ENCODE measurements around the gene SLCO4C1.

The SLCO4C1 gene

DNA sequence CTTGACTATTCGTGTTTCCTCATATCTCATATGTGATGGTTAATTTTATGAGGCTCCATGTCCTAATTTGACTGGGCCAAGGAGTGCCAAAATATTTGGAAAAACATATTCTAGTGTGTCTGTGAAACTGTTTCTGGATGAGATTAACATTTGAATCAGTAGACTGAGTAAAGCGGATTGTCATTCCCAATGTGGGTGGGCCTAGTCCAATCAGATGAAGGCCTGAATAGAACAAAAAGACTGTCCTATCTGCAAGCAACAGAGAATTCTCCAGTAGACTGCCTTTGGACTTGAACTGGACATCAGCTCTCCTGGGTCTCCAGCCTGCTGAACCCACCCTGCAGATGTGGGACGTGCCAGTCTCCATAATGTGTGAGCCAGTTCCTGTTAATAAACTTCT is 13.5 kb upstream of the SLCO4C1 start:
- TF ChIP-seq, protein P1, sequence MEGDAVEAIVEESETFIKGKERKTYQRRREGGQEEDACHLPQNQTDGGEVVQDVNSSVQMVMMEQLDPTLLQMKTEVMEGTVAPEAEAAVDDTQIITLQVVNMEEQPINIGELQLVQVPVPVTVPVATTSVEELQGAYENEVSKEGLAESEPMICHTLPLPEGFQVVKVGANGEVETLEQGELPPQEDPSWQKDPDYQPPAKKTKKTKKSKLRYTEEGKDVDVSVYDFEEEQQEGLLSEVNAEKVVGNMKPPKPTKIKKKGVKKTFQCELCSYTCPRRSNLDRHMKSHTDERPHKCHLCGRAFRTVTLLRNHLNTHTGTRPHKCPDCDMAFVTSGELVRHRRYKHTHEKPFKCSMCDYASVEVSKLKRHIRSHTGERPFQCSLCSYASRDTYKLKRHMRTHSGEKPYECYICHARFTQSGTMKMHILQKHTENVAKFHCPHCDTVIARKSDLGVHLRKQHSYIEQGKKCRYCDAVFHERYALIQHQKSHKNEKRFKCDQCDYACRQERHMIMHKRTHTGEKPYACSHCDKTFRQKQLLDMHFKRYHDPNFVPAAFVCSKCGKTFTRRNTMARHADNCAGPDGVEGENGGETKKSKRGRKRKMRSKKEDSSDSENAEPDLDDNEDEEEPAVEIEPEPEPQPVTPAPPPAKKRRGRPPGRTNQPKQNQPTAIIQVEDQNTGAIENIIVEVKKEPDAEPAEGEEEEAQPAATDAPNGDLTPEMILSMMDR (IDR thresholded peaks at IDR 0.05; ENCODE audit: extremely low read depth, missing control alignments) = no peak
- no peak for DNase-seq (ENCODE audit: low spot score)

DNA sequence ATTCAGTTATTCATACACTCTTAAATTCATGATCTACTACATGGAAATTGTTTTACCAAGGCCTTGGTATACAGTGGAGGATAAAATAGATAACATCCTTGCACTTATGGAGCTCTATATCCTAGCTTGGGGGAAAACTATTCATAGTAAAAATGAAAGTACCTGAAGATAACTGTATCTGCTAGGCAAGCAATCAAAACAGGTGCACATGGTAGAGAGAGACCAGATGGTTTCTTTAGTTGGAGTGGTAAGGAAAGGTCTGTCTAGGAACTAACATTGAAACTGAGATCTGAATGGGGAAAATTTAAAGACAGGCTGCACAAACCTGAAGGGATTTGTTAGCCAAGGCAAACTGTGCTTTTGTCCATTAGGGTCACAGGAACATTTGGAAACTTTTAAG is 11.1 kb upstream of the SLCO4C1 start:
- TF ChIP-seq, protein P1 (IDR thresholded peaks at IDR 0.05; ENCODE audit: extremely low read depth, missing control alignments) = no peak
- DNase-seq (ENCODE audit: low spot score) = no peak

DNA sequence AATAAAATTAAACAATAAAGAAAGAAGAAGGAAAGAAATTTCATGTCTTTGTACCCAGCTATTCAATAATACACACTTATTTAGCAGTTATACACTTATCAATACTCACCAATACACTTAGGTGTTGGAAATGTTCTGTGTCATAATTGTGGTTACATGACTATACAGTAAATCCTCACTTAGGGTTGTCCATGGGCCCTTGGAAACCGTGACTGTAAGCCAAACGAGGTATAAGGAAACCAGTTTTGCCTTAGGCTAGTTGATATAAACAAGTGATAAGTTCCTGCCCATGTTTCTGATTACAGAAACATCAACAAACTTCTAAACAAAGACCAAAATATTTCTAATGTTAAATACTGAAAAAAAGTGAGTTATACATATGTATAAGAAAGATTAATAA is 10.0 kb upstream of the SLCO4C1 start:
- TF ChIP-seq, protein P1 (IDR thresholded peaks at IDR 0.05; ENCODE audit: extremely low read depth, missing control alignments) = no peak
- no peak for DNase-seq (ENCODE audit: low spot score)

DNA sequence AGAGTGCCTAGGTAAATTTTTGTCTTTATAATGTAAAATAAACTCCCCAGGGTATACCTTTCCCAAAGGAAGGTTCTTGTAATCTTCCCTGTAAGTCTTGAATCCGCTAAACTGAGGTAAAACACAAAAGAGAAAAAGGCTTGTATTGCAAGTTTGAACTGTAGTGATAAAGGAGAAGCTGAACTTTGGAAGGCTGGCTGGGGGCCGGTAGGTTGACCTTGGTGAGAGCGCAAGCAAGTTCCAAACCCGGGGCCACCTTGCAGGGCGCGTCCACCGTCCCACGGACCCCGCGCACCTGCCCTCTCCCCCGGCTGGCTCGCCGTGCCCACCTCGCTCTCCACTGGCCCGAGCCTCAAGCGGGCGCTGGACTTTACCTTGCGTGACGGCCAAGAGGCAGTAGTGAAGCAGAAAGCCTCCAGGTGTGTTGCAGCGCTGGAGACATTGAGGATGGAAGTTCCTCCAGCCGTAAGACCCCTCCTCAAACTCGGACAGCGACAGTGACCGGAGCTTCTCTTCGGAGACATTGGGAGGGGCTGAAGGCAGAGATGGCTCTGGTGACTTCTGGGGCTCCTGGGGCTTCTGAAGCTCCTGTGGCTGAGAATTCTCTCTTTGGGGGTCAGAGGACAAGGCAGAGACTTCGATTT is 428 bp downstream of the SLCO4C1 start:
- DNase-seq (ENCODE audit: low spot score) = no peak
- TF ChIP-seq, protein P1 (IDR thresholded peaks at IDR 0.05; ENCODE audit: extremely low read depth, missing control alignments) = no peak

DNA sequence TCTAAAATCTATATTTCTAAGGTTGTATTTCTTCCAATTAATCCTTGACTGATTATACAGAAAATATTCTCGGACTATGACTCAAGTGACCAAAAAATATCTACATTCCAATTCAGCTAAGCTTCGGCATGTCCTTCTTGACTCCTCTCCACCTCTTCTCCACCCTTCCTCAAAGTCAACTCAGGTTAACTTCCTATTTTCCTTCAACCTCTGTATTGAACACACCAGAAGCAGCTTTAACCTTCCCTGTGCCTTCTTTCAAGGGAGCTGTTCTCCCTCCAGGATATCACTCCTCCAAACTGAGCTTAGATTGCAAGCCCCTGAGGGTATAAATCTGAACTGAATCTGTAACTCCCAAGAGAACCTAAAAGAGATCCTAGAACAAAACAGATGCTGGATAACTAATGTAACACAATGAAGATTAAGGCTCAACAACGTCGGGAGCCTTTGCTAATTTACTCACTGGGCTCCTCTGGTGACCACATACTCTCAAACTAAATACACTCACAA is 1.1 kb downstream of the SLCO4C1 start:
- TF ChIP-seq, protein P1 (IDR thresholded peaks at IDR 0.05; ENCODE audit: extremely low read depth, missing control alignments) = no peak
- DNase-seq (ENCODE audit: low spot score) = no peak

DNA sequence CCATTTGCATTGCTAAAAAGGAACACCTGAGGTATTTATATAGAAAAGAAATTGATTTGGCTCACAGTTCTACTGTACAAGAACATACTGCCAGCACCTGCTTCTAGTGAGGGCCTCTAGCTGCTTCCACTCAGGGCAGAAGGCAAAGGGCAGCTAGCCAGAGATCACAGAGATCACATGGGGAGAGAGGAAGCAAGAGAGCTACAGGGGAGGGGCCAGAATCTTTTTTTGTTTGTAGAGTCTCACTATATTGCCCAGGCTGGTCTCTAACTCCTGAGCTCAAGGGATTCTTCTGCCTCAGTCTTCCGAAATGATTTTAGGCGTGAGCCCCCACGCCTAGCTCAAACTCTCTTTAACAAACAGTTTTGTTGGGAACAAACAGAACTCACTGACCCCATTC is 6.1 kb downstream of the SLCO4C1 start:
- TF ChIP-seq, protein P1 (IDR thresholded peaks at IDR 0.05; ENCODE audit: extremely low read depth, missing control alignments) = no peak
- no peak for DNase-seq (ENCODE audit: low spot score)

DNA sequence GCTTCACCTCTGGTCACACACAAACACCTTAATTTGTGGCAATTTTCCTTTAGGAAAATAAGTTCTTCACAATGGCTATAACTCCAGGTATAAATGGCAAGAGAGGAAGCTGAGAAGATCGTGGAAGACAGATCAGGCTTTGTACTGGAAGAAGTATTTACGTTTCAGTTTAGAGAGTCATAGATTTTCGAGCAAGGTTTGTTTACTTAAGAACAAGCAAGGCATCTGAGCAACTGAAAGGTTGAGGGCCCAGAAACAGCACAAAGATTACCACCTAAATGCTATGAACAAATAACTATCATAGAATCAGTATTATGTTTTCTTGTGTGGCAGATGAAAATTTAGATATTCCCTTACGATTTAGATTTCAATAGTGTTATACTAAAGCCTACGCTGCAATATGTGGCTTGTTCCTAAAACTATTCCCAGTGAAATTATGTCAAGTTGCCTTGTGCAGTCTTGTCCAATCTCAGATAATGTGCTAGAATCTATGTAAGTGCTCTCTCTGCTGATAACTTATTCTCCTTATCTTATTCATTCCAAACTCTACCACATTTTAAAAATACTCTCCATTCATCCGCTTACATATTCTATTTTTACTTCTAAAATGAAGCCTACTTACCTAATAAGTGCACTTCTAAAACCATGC is 6.7 kb downstream of the SLCO4C1 start:
- TF ChIP-seq, protein P1 (IDR thresholded peaks at IDR 0.05; ENCODE audit: extremely low read depth, missing control alignments) = no peak
- DNase-seq (ENCODE audit: low spot score) = no peak

All from GM20000 (cell line).